ENCODE data around the gene IFNGR1.

IFNGR1 gene

GRCh38 chr6:137223370-137224131, 4.4 kb upstream of the IFNGR1 start:
- no peak overlapping the region for H3K4me3 ChIP-seq (ENCODE audit: low read depth, low read length)
- in situ Hi-C loops (cut with HindIII; ENCODE audit: low sequenced_read_pairs) = no loop called here
- no peak for DNase-seq (ENCODE audit: low read depth)
- no peak for TF ChIP-seq CTCF (IDR thresholded peaks at IDR 0.05; ENCODE audit: low read depth, low read length, missing control alignments)

GRCh38 chr6:137222381-137222780, 3.2 kb upstream of the IFNGR1 start:
- in situ Hi-C loops (cut with HindIII; ENCODE audit: low sequenced_read_pairs) = no loop called here

GRCh38 chr6:137219664-137220252, 573 bp upstream of the IFNGR1 start:
- in situ Hi-C loops (cut with HindIII; ENCODE audit: low sequenced_read_pairs) = no loop called here
- H3K4me3 ChIP-seq (ENCODE audit: low read depth, low read length) = peak overlapping the region; percentile 93
- DNase-seq (ENCODE audit: low read depth) = no peak
- TF ChIP-seq CTCF (IDR thresholded peaks at IDR 0.05; ENCODE audit: low read depth, low read length, missing control alignments) = no peak

More at GRCh38 chr6:137222381-137222780, 3.2 kb upstream of the IFNGR1 start:
- DNase-seq (ENCODE audit: low read depth) = no peak
- no peak overlapping the region for H3K4me3 ChIP-seq (ENCODE audit: low read depth, low read length)
- no peak for TF ChIP-seq CTCF (IDR thresholded peaks at IDR 0.05; ENCODE audit: low read depth, low read length, missing control alignments)

GRCh38 chr6:137218473-137218916, 690 bp downstream of the IFNGR1 start:
- no peak for DNase-seq (ENCODE audit: low read depth)
- in situ Hi-C loops (cut with HindIII; ENCODE audit: low sequenced_read_pairs) = no loop called here
- no peak for TF ChIP-seq CTCF (IDR thresholded peaks at IDR 0.05; ENCODE audit: low read depth, low read length, missing control alignments)
- peak overlapping the region; percentile 93 for H3K4me3 ChIP-seq (ENCODE audit: low read depth, low read length)

- in situ Hi-C loops (cut with HindIII; ENCODE audit: low sequenced_read_pairs) = no loop called here
- TF ChIP-seq CTCF (IDR thresholded peaks at IDR 0.05; ENCODE audit: low read depth, low read length, missing control alignments) = no peak
- DNase-seq (ENCODE audit: low read depth) = no peak
- peak overlapping the region; percentile 93 for H3K4me3 ChIP-seq (ENCODE audit: low read depth, low read length)
Measured at GRCh38 chr6:137217801-137218472, 1.2 kb downstream of the IFNGR1 start.

GRCh38 chr6:137216875-137217553, 2.2 kb downstream of the IFNGR1 start:
- no peak for TF ChIP-seq CTCF (IDR thresholded peaks at IDR 0.05; ENCODE audit: low read depth, low read length, missing control alignments)
- peak overlapping the region; percentile 93 for H3K4me3 ChIP-seq (ENCODE audit: low read depth, low read length)
- in situ Hi-C loops (cut with HindIII; ENCODE audit: low sequenced_read_pairs) = no loop called here
- no peak for DNase-seq (ENCODE audit: low read depth)

All from astrocyte of the cerebellum (primary cell).